Psoas muscle (tissue), 8 donors: Measurements from ENCODE around the gene NDUFA8. TPM values are rescaled to one million over a fixed set of nuclear protein-coding genes. Genes with fewer than 3 reads are reported as not detected.

Experiments used
- ATAC-seq, 4 donors: fragments of 200-7000 bp; cut with Tn5 transposase; one replicate each; pipeline ENCODE4 v1.9.1; 2020; ENCODE audit warnings: moderate library complexity in 3 of 4, mild to moderate bottlenecking in 2 of 4
- DNase-seq, 2 donors: peaks; one replicate each; pipeline ENCODE4 v3.0.0-alpha.2; 2020
- H3K27ac ChIP-seq: fragments of 200-600 bp; one replicate; pipeline ENCODE4 v1.8.0; 2022
- H3K27me3 ChIP-seq, 3 donors: fragments of 200-600 bp in 1 of 3; one replicate each; pipeline versions ENCODE4 v1.6.1 to v1.8.0; 2013 to 2022; ENCODE audit warnings: low read length in 2 of 3, mild to moderate bottlenecking in 2 of 3, moderate library complexity in 1 of 3; ENCODE audit not compliant: insufficient read depth in 3 of 3
- H3K36me3 ChIP-seq, 2 donors: fragments of 200-600 bp in 1 of 2; one replicate each; pipeline versions ENCODE4 v1.6.1 to v1.8.0; 2013 to 2022; ENCODE audit warnings: low read depth in 1 of 2, mild to moderate bottlenecking in 1 of 2, moderate library complexity in 1 of 2; ENCODE audit not compliant: insufficient read depth in 1 of 2
- H3K4me1 ChIP-seq: fragments of 200-600 bp; one replicate; pipeline ENCODE4 v1.8.0; 2022
- H3K4me3 ChIP-seq: fragments of 200-600 bp; one replicate; pipeline ENCODE4 v1.8.0; 2022; ENCODE audit warnings: mild to moderate bottlenecking
- H3K9me3 ChIP-seq: fragments of 200-600 bp; one replicate; pipeline ENCODE4 v1.8.0; 2022
- CTCF ChIP-seq: fragments of 200-600 bp; IDR thresholded peaks from one replicate; pipeline ENCODE4 v1.8.0; 2022; ENCODE audit warnings: antibody characterized with exemption
- WGBS, 3 donors: extraction: QIAGEN DNeasy Blood & Tissue Kit; methylation state at CpG; one replicate each; pipeline versions ENCODE4 v1.1.6 to v1.1.7; 2013; 5-methylcytosine and 5-hydroxymethylcytosine counted together
- intact Hi-C, 2 donors: fragments of 100-400 bp; cut with DNase I; formaldehyde crosslinking; loops; one replicate each; pipeline versions ENCODE4 v1.11.0 to v1.14.2; 2022
- polyA plus RNA-seq, 3 donors: library from polyadenylated mRNA; stranded (reverse); fragments of 200-250 nt; gene quantifications; one replicate each; pipeline ENCODE4 v1.2.3, GENCODE V29; 2013
- total RNA-seq, 4 donors: library from RNA; stranded (reverse); fragmentation: NEBNext Ultra II Directional in 2 of 4; extraction: Animal tissue kit (Norgen Biotek cat#: 25700) in 2 of 4; gene quantifications; one replicate each; pipeline versions ENCODE4 v1.2.1 to v1.2.4, GENCODE V29; 2021 to 2023
- donor health status: healthy with polysubstance abuse.
- donor health status: DM: no; HTN: no; CAD: no; lungs with moderate emphysema.
- donor health status: Bipolar disorder and iron deficiency.
- donor health status: healthy.
- donor health status: DM: yes; HTN: yes; CAD: no.
- donor health status: DM: no; HTN: no; CAD: no.
- donor health status: DM: no; HTN: no; CAD: no.
- donor health status: DM: yes; HTN: yes; CAD: no.

The NDUFA8 gene
- total and polyA plus RNA-seq, 7 donors = 78.9 to 257 (median 148) TPM

- no peak overlapping the region for H3K4me3 ChIP-seq
- no peak for DNase-seq
- H3K27me3 ChIP-seq = no peaks in the 10 kb centered on the region
- no peak for TF ChIP-seq CTCF
- intact Hi-C loops = no loop called here
- H3K36me3 ChIP-seq = no peaks in the 10 kb centered on the region
- H3K4me1 ChIP-seq = no peaks in the 10 kb centered on the region
- no peaks in the 10 kb centered on the region for H3K9me3 ChIP-seq
- H3K27ac ChIP-seq = no peak overlapping the region
- WGBS, 3 donors = 74 to 81% (median 76%) methylated on average over 12 of the region's 12 CpGs
- no peak for ATAC-seq
Measured at GRCh38 chr9:122115176-122116035, 44.2 kb downstream of the NDUFA8 start.

GRCh38 chr9:122113574-122113973, 46.0 kb downstream of the NDUFA8 start:
- Histone ChIP-seq H3K9me3 (no peaks in the 10 kb centered on the region), H3K4me1 (no peaks in the 10 kb centered on the region), H3K4me3 (no peak overlapping the region), H3K36me3 (no peaks in the 10 kb centered on the region), H3K27me3 (no peaks in the 10 kb centered on the region), H3K27ac (no peak overlapping the region)
- intact Hi-C loops = no loop called here
- WGBS, 3 donors = 51 to 53% (median 52%) methylated on average over 5 of the region's 5 CpGs
- no peak for TF ChIP-seq CTCF
- ATAC-seq (no peak), DNase-seq (no peak)

- no peaks in the 10 kb centered on the region for H3K27me3 ChIP-seq
- 85 to 92% (median 88%) methylated on average over 6 of the region's 6 CpGs for WGBS, 3 donors
- no peak overlapping the region for H3K27ac ChIP-seq
- H3K9me3 ChIP-seq = no peaks in the 10 kb centered on the region
- DNase-seq (no peak), ATAC-seq (no peak)
- H3K4me3 ChIP-seq = no peak overlapping the region
- H3K36me3 ChIP-seq = no peaks in the 10 kb centered on the region
- no peak for TF ChIP-seq CTCF
- intact Hi-C loops = no loop called here
- no peaks in the 10 kb centered on the region for H3K4me1 ChIP-seq
Measured at GRCh38 chr9:122112238-122112637, 47.3 kb downstream of the NDUFA8 start.

- H3K27me3 ChIP-seq = no peaks in the 10 kb centered on the region
- no peak for ATAC-seq
- no peaks in the 10 kb centered on the region for H3K9me3 ChIP-seq
- 84 to 87% (median 86%) methylated on average over 9 of the region's 9 CpGs for WGBS, 3 donors
- H3K4me3 ChIP-seq = no peak overlapping the region
- intact Hi-C loops = no loop called here
- H3K36me3 ChIP-seq = no peaks in the 10 kb centered on the region
- DNase-seq = no peak
- H3K4me1 ChIP-seq = no peaks in the 10 kb centered on the region
- H3K27ac ChIP-seq = no peak overlapping the region
- no peak for TF ChIP-seq CTCF
Measured at GRCh38 chr9:122111413-122112085, 48.0 kb downstream of the NDUFA8 start.
